HG02870 (cell line): Measurements from ENCODE around the gene MXRA7.
"Not testable (repeated sequence)": the region's sequence is repeated elsewhere in the genome, so short reads cannot be mapped to it uniquely, and the experiment has no call there.

ENCODE experiments used
- ATAC-seq: cut with Tn5 transposase; IDR thresholded peaks from one replicate; pipeline ENCODE4 v1.9.1; 2021; ENCODE audit warnings: mild to moderate bottlenecking, moderate library complexity; ENCODE audit not compliant: unreplicated experiment

The MXRA7 gene

GRCh38 chr17:76735586-76736348, 25.0 kb upstream of the MXRA7 start:
- ATAC-seq, result no peak

GRCh38 chr17:76735006-76735405, 24.2 kb upstream of the MXRA7 start:
- ATAC-seq, result no peak

- no peak for ATAC-seq
Measured at GRCh38 chr17:76734080-76734840, 23.5 kb upstream of the MXRA7 start.

GRCh38 chr17:76733618-76733957, 22.8 kb upstream of the MXRA7 start:
- no peak for ATAC-seq

GRCh38 chr17:76732734-76733617, 22.2 kb upstream of the MXRA7 start:
- ATAC-seq, result no peak

GRCh38 chr17:76731800-76732733, 21.3 kb upstream of the MXRA7 start:
- not testable (repeated sequence) for ATAC-seq

GRCh38 chr17:76727745-76728456, 17.1 kb upstream of the MXRA7 start:
- no peak for ATAC-seq

GRCh38 chr17:76726776-76727718, 16.3 kb upstream of the MXRA7 start, which contains the start of gene METTL23:
TSS of gene METTL23 (plus strand) at chr17:76726839. CDS start at chr17:76729711, 2,872 bp downstream.
- ATAC-seq, result peak; percentile 31

GRCh38 chr17:76726231-76726775, 15.5 kb upstream of the MXRA7 start, which contains the start of gene JMJD6:
TSS of gene JMJD6 (minus strand) at chr17:76726606. CDS start at chr17:76726475, 131 bp downstream.
- ATAC-seq, result peak; percentile 75

- peak; percentile 21 for ATAC-seq
Measured at GRCh38 chr17:76725580-76726230, 14.9 kb upstream of the MXRA7 start.

GRCh38 chr17:76723812-76724211, 13.0 kb upstream of the MXRA7 start:
- ATAC-seq, result no peak

GRCh38 chr17:76722977-76723376, 12.2 kb upstream of the MXRA7 start:
- not testable (repeated sequence) for ATAC-seq

- no peak for ATAC-seq
Measured at GRCh38 chr17:76722279-76722678, 11.5 kb upstream of the MXRA7 start.

- no peak for ATAC-seq
Measured at GRCh38 chr17:76721463-76721862, 10.7 kb upstream of the MXRA7 start.

GRCh38 chr17:76720941-76721340, 10.2 kb upstream of the MXRA7 start:
- no peak for ATAC-seq

- ATAC-seq, result no peak
Measured at GRCh38 chr17:76720211-76720610, 9.4 kb upstream of the MXRA7 start.

GRCh38 chr17:76718516-76718915, 7.8 kb upstream of the MXRA7 start:
- no peak for ATAC-seq

GRCh38 chr17:76716839-76717215, 6.1 kb upstream of the MXRA7 start:
- ATAC-seq, result no peak
